DOHH2 (cell line): Measurements from ENCODE around the gene AHI1.

Experiments used
- H3F3A ChIP-seq: fragments of 200-600 bp; sonication (generic), shearing (Covaris generic); 2 replicates; pipeline ENCODE4 v1.6.0; 2016; ENCODE audit warnings: antibody characterized with exemption, mild to moderate bottlenecking; ENCODE audit not compliant: control insufficient read depth, insufficient read depth
- H3K27ac ChIP-seq: fragments of 200-600 bp; sonication (generic); 2 replicates; pipeline ENCODE4 v1.5.1; 2014; ENCODE audit warnings: low read depth, mild to moderate bottlenecking, low read length, moderate library complexity
- H3K27me3 ChIP-seq: fragments of 200-600 bp; sonication (generic); 2 replicates; pipeline ENCODE4 v1.6.1; 2014; ENCODE audit warnings: mild to moderate bottlenecking, low read length, mixed read lengths; ENCODE audit not compliant: control insufficient read depth
- H3K36me3 ChIP-seq: fragments of 200-600 bp; sonication (generic); 2 replicates; pipeline ENCODE4 v1.6.1; 2014; ENCODE audit warnings: mild to moderate bottlenecking, low read length, moderate library complexity, mixed read lengths; ENCODE audit not compliant: control insufficient read depth
- H3K4me1 ChIP-seq: fragments of 200-600 bp; sonication (generic); 2 replicates; pipeline ENCODE4 v1.6.1; 2014; ENCODE audit warnings: mild to moderate bottlenecking, low read length, mixed read lengths; ENCODE audit not compliant: control insufficient read depth
- H3K4me2 ChIP-seq: fragments of 200-600 bp; sonication (generic); 2 replicates; pipeline ENCODE4 v1.6.0; 2014; ENCODE audit warnings: mild to moderate bottlenecking, low read length, moderate library complexity
- H3K4me3 ChIP-seq: fragments of 200-600 bp; sonication (generic); 2 replicates; pipeline ENCODE4 v1.5.1; 2014; ENCODE audit warnings: mild to moderate bottlenecking, low read length, mixed read lengths
- H3K79me2 ChIP-seq: fragments of 200-600 bp; sonication (generic); 2 replicates; pipeline ENCODE4 v1.6.1; 2014; ENCODE audit warnings: mild to moderate bottlenecking, low read length, mixed read lengths; ENCODE audit not compliant: control insufficient read depth
- H3K9me2 ChIP-seq: fragments of 200-600 bp; sonication (generic); replicated peaks from 2 replicates; pipeline ENCODE4 v1.6.1; 2014; ENCODE audit warnings: mild to moderate bottlenecking, low read length, mixed read lengths; ENCODE audit not compliant: control insufficient read depth
- H3K9me3 ChIP-seq: fragments of 200-600 bp; sonication (generic); 2 replicates; pipeline ENCODE4 v1.6.1; 2014; ENCODE audit warnings: antibody characterized with exemption, low read length, mixed read lengths; ENCODE audit not compliant: control insufficient read depth, insufficient read depth
- H4K20me1 ChIP-seq: fragments of 200-600 bp; sonication (generic); 2 replicates; pipeline ENCODE4 v1.6.0; 2014; ENCODE audit warnings: low read depth, mild to moderate bottlenecking, antibody characterized with exemption, low read length, moderate library complexity; ENCODE audit not compliant: control insufficient read depth, insufficient read depth
- EZH2phosphoT487 ChIP-seq: fragments of 200-600 bp; sonication (generic); IDR thresholded peaks from 2 replicates; pipeline ENCODE4 v1.6.1; 2017; ENCODE audit warnings: borderline replicate concordance, mild to moderate bottlenecking, antibody characterized with exemption, low read length, moderate library complexity, mixed read lengths
- TF ChIP-seq, protein P1 (sequence below): fragments of 200-600 bp; sonication (generic); IDR thresholded peaks from one replicate; pipeline ENCODE4 v1.5.1; 2014; ENCODE audit warnings: antibody characterized with exemption, mild to moderate bottlenecking, low read depth, low read length; ENCODE audit not compliant: poor library complexity, severe bottlenecking

Gene AHI1

DNA sequence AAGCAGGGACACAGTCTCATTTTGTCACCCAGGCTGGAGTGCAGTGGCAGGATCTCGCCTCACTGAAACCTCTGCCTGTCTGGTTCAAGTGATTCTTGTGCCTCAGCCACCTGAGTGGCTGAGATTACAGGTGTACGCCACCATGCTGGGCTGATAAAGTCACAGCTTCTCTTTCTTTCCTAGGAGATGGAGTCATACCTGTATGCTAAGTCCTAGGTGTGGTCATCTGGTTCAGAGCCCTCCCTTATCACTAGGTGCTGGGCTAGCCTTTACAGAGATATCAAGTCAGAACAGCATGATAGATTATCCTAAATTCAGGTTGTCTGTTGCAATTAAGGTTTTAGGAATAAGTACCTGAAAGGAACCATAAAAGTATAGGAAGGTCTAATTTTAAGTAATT, 86.7 kb downstream of the AHI1 start:
- H3K79me2 ChIP-seq = no peaks in the 10 kb centered on the region
- H3K9me2 ChIP-seq = no peaks in the 10 kb centered on the region
- no peaks in the 10 kb centered on the region for H3K27me3 ChIP-seq
- H3K27ac ChIP-seq = no peak overlapping the region
- H3K4me2 ChIP-seq = no peak overlapping the region
- no peaks in the 10 kb centered on the region for H3K9me3 ChIP-seq
- H4K20me1 ChIP-seq = no peaks in the 10 kb centered on the region
- no peaks in the 10 kb centered on the region for H3F3A ChIP-seq
- no peak overlapping the region for H3K4me3 ChIP-seq
- H3K4me1 ChIP-seq = 0 out of 2 replicates have a peak, but pooled peaks cover 5% of the 10 kb centered on the region
- TF ChIP-seq, protein P1, sequence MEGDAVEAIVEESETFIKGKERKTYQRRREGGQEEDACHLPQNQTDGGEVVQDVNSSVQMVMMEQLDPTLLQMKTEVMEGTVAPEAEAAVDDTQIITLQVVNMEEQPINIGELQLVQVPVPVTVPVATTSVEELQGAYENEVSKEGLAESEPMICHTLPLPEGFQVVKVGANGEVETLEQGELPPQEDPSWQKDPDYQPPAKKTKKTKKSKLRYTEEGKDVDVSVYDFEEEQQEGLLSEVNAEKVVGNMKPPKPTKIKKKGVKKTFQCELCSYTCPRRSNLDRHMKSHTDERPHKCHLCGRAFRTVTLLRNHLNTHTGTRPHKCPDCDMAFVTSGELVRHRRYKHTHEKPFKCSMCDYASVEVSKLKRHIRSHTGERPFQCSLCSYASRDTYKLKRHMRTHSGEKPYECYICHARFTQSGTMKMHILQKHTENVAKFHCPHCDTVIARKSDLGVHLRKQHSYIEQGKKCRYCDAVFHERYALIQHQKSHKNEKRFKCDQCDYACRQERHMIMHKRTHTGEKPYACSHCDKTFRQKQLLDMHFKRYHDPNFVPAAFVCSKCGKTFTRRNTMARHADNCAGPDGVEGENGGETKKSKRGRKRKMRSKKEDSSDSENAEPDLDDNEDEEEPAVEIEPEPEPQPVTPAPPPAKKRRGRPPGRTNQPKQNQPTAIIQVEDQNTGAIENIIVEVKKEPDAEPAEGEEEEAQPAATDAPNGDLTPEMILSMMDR = no peak
- TF ChIP-seq EZH2phosphoT487 = no peak
- peaks cover 13% of the 10 kb centered on the region for H3K36me3 ChIP-seq

DNA sequence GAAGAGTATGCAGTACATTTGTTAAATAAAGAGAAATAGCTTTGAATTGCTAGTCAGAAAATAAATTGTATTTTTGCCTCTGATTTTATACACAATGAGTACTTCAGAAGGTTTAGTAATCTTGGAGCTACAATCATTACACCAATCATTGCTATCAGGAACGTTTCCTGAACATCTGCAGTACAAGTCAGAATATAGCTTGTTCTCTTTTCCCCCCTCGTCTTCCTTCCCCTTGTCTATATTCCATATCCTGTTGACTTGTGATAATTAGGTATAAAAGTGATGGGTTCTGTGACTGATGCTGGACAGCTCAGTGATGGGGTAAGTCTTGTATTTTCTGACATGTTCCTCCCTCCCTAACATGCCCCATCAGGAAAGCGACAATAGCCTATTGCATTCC, 94.0 kb downstream of the AHI1 start:
- no peaks in the 10 kb centered on the region for H3K79me2 ChIP-seq
- H3K4me2 ChIP-seq = no peak overlapping the region
- no peaks in the 10 kb centered on the region for H3K9me2 ChIP-seq
- H3F3A ChIP-seq = no peaks in the 10 kb centered on the region
- H3K27me3 ChIP-seq = no peaks in the 10 kb centered on the region
- peaks cover 9% of the 10 kb centered on the region; the same call in 1 of the 2 replicates for H3K36me3 ChIP-seq
- H3K27ac ChIP-seq = no peak overlapping the region
- H3K4me3 ChIP-seq = no peak overlapping the region
- H4K20me1 ChIP-seq = no peaks in the 10 kb centered on the region
- no peaks in the 10 kb centered on the region for H3K4me1 ChIP-seq
- TF ChIP-seq, protein P1 = no peak
- TF ChIP-seq EZH2phosphoT487 = no peak
- H3K9me3 ChIP-seq = no peaks in the 10 kb centered on the region

DNA sequence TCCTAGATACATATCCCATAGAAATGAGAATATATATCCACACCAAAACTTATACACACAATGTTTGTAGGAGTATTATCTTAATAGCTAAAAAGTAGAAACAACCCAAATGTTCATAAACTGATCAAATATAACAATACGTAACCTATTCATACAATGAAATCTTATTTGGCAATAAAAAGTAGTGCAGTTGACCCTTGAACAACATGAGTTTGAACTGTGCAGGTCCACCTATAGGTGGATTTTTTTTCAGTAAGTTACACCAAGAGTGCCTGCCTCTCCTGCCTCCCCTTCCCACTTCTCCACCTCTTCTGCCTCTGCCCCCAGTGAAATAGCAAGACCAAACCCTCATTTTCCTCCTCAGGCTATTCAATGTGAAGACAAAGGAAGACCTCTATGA, 95.2 kb downstream of the AHI1 start:
- no peak overlapping the region for H3K4me3 ChIP-seq
- H3K4me1 ChIP-seq = peaks cover 5% of the 10 kb centered on the region
- H4K20me1 ChIP-seq = no peaks in the 10 kb centered on the region
- no peaks in the 10 kb centered on the region for H3K9me3 ChIP-seq
- peaks cover 9% of the 10 kb centered on the region; the same call in 1 of the 2 replicates for H3K36me3 ChIP-seq
- no peaks in the 10 kb centered on the region for H3K27me3 ChIP-seq
- no peaks in the 10 kb centered on the region for H3K9me2 ChIP-seq
- H3K27ac ChIP-seq = no peak overlapping the region
- H3K4me2 ChIP-seq = no peak overlapping the region
- H3K79me2 ChIP-seq = no peaks in the 10 kb centered on the region
- TF ChIP-seq, protein P1 = no peak
- no peak for TF ChIP-seq EZH2phosphoT487
- H3F3A ChIP-seq = no peaks in the 10 kb centered on the region
